ENCODE data around the gene UXS1.

The UXS1 gene

DNA sequence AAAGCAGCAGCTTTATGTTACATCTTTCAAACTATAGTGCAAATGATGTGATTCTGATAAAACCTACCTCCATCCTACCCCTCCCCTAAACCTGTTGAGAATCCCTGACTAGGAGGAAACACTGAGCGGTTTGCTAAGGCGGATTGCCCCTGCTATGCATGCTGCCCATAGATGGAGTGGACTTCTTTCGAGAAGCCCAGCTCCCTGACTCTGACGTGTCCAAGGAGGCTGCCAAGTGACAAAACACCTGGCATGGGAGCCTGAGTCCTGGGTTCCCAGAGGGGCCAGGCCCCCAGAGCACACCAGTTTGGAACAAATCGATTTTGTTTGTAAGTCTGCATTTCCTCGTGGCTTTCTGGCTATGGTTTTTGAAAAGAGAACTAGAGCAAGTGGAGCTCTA is 1.4 kb upstream of the UXS1 start:
- Histone ChIP-seq H3K27ac (no peak overlapping the region), H3K4me3 (no peak overlapping the region)
- TF ChIP-seq, protein P1, sequence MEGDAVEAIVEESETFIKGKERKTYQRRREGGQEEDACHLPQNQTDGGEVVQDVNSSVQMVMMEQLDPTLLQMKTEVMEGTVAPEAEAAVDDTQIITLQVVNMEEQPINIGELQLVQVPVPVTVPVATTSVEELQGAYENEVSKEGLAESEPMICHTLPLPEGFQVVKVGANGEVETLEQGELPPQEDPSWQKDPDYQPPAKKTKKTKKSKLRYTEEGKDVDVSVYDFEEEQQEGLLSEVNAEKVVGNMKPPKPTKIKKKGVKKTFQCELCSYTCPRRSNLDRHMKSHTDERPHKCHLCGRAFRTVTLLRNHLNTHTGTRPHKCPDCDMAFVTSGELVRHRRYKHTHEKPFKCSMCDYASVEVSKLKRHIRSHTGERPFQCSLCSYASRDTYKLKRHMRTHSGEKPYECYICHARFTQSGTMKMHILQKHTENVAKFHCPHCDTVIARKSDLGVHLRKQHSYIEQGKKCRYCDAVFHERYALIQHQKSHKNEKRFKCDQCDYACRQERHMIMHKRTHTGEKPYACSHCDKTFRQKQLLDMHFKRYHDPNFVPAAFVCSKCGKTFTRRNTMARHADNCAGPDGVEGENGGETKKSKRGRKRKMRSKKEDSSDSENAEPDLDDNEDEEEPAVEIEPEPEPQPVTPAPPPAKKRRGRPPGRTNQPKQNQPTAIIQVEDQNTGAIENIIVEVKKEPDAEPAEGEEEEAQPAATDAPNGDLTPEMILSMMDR (IDR thresholded peaks at IDR 0.05) = no peak
- no peak for DNase-seq (ENCODE audit: low spot score)

DNA sequence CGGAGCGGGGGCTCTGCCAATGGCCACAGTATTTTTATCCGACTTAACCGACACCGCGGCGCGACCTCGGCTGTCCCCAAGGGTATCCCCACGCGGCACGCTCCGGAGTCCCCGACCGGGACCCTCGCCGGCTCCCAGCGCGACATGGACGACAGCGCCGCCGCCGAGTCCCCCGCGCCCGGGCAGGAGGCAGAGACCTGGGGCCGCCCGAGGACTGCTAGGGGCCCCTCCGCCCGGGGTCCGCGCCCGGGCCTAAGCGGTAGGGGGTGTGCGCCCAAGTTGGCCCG is 468 bp downstream of the UXS1 start:
- H3K4me3 ChIP-seq = peak overlapping the region; percentile 99
- no peak for DNase-seq (ENCODE audit: low spot score)
- TF ChIP-seq, protein P1 (IDR thresholded peaks at IDR 0.05) = no peak
- peak overlapping the region; percentile 1 to 89 for H3K27ac ChIP-seq

DNA sequence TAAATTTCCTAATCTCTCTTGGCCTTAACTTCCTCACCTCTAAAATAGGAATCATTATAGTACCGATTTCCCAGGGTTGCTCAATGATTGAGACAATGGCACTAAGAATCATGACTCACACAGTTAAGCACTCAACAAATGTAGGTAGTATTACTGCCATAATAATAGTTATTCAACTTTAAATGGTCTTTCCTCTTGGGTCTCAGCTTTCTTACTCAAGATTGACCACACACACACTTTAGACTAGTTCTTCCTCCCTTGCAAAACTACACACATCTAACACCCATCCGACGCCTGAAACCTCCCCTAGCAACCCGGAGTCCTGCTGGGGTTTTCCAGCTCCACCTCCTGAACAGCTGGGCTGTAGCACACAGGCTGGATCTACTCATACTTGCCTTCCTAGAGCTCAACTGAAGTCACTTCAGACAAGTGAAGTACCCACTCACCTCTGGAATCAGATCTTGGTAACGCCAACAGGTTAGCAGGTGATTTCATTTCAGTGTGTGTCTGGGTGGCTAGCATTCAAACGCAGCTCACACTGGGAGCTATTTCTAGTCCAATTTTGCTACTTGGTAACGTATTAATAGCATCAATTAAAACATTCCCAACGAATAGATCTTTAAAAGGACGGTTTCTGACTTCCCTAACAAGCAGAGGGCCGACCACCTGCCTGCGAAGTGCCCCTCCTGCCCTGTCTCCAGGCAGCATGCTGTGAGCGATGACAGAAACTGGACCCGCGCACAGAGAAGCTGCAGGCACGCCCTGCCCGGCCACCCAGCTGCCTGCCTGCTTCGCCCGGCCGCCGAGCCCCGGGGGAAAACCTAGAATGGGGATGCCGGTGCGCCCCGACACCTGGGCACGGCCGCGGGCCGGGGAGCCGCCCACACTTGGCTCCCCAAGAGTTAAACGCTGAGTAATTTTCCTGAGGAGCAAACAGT is 1.1 kb downstream of the UXS1 start:
- Histone ChIP-seq H3K27ac (peak overlapping the region; percentile 1 to 89), H3K4me3 (peak overlapping the region; percentile 99)
- peak; percentile 78 for DNase-seq (ENCODE audit: low spot score)
- TF ChIP-seq, protein P1 (IDR thresholded peaks at IDR 0.05) = no peak

DNA sequence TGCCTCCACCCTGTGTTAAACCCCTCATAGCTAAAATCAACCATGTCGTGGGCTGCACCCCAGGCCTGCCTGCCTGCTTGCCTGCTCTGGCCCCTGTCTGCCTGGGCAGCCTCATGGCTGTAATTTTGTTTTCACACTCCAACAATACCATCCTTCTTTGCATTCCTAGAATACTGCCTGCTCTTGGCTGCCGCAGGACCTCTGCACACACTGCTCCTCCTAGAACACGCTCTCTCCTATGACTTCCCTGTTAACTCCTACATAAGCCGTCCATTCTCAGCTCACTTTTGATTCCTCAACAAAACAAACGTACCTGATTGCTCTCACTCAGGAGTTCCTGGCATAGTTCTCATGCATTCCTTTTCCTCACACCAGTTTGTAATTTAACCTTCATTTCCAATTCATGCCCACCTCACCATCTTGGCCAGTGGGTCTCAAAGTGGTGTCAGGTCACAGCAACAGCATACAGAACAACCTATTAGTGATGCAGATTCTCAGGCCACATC is 2.5 kb downstream of the UXS1 start:
- Histone ChIP-seq H3K4me3 (no peak overlapping the region), H3K27ac (no peak overlapping the region)
- TF ChIP-seq, protein P1 (IDR thresholded peaks at IDR 0.05) = no peak
- DNase-seq (ENCODE audit: low spot score) = no peak

DNA sequence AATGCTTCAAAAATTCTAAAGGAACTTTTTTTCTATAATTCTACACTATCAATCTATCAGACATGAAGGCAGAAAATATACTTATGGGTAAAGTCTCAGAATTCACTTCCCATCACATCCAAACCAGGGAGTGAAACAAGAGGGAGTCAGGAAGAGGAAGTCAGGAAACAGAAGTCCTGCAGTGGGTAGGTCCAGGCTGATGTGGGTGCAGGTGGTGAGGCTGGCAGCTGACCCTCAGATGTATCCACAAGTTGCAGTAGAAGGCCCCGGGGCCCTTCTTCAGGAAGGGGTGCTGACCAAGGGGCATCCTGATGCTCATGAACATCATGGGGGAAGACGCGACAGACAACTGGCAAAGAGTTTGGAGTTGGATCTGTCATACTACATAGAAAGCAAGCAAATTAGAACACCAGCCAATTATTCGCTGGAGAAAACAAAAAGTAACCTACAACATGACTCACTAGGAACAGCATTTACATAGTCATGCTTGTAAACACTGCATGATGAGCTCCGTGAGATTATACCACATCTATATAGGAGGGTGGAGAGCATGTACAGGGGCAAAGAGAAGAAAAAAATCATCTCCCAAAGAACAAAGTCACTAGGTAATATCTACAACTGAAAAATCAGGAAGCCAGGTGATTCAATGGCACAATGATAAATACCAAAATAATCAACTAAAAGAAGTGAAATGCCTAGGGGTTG is 4.2 kb downstream of the UXS1 start:
- no peak overlapping the region for H3K27ac ChIP-seq
- no peak overlapping the region for H3K4me3 ChIP-seq
- DNase-seq (ENCODE audit: low spot score) = no peak
- TF ChIP-seq, protein P1 (IDR thresholded peaks at IDR 0.05) = no peak

DNA sequence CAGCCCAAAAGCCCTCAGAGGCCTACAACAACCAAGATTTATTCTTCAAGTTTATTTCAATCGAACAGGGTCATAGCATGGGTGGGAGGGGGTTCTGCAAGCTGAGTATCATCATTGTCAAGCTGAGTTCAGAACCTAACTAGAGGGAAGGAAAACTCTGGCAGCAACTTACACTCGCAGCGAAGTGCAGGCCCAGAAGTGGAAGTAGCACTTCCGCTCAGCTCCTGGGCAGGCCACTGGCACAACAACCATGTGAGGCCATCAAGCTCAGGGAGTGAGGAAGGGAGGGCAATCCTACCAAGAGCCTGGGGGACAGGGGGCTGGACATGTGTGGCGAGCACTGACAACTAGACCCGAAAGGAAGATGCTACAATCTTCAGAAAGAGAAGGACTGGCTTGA is 4.8 kb downstream of the UXS1 start:
- TF ChIP-seq, protein P1 (IDR thresholded peaks at IDR 0.05) = no peak
- no peak for DNase-seq (ENCODE audit: low spot score)
- H3K27ac ChIP-seq = no peak overlapping the region
- H3K4me3 ChIP-seq = no peak overlapping the region

All from coronary artery (tissue), 2 donors.